Skin epidermis (tissue), 12 donors: ENCODE data around the gene SCAANT1.

ENCODE experiments used
- H3K27ac ChIP-seq, 21 experiments: fragments of 200-600 bp; sonication (generic) in 11 of 21; one replicate each; pipeline ENCODE4 v1.5.0; 2020; ENCODE audit warnings: mild to moderate bottlenecking in 3 of 21, inconsistent platforms in 2 of 21, moderate library complexity in 2 of 21
- H3K4me3 ChIP-seq, 7 experiments: fragments of 200-600 bp; sonication (generic) in 2 of 7; one replicate each; pipeline ENCODE4 v1.5.0; 2020; ENCODE audit warnings: inconsistent platforms in 2 of 7, mild to moderate bottlenecking in 2 of 7, moderate library complexity in 1 of 7

The SCAANT1 gene

DNA sequence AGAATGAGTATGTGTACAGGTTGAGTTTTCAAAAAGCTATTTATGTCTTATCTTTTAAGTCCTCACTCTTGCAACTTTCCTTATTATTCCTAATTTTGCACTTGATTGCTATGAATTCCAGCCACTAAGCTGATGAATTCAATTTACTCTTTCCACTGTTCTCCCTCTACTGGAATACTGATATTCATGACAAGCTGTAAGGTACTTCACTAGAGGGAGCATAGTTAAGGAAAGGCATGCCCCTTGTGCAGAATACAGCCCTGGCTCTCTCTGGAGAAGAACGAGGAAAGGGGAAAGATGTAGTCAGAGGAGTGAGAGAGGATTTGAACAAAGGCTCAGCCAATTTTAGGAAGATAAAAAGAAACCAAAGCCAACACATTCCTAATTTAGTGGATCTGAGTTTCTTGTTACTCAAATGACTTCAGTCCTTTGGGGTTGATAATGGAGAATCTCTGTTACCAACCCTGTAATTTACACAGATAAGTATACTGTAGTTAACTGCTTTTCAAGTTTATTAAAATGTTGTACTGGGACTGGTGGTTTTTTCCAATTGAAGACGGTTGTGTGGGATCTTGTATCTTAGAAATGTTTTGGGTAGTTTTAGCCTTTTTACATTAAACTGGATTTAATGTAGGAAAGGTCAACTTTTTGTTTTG lies 4.0 kb downstream of the SCAANT1 start:
- H3K27ac ChIP-seq, result peak overlapping the region in 1 of 21 experiments; percentile 5

DNA sequence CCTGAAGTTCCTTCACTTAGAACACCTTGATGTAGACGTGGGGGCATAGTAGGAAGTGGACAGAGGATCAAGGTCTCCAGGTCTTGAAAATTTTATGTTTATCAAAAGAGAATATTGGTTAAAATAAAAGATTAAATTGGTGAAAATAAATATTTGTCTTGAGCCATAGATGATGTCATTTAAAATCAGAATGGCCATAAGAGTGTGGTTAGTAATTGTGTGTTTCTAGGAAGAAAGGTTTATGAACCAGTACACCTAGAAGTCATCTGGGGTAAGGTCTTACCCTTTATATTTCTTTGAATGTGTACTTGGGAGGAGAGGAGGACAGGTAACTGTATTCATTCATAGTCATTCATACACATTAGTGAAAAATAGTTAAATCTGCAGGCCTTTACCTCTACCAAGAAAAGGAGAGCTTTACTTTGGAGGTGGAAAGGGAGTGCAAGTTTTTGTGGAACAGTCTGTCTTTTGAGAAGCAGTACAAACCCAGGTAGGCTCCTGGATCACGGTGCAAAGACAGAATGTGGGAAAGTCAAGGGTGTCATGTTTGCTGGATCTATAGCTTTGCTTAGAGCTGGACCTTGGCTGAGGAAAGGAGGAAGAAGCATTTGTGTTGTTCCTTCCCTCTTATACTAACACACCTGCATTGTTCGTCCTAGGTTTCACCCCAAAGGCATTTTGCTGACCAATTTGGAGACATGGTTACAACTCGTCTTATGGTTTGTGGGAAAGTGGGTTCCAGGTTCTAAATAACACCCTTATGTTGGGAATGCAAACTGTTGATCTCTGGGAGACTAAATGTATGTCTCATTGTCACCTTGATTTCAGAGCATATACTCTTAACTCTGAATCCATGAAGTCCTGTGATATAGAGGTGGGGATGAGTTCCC lies 6.2 kb downstream of the SCAANT1 start:
- H3K4me3 ChIP-seq, result no peak overlapping the region
- no peak overlapping the region for H3K27ac ChIP-seq

More for the DNA sequence above, 4.0 kb downstream of the SCAANT1 start:
- H3K4me3 ChIP-seq, result no peak overlapping the region

DNA sequence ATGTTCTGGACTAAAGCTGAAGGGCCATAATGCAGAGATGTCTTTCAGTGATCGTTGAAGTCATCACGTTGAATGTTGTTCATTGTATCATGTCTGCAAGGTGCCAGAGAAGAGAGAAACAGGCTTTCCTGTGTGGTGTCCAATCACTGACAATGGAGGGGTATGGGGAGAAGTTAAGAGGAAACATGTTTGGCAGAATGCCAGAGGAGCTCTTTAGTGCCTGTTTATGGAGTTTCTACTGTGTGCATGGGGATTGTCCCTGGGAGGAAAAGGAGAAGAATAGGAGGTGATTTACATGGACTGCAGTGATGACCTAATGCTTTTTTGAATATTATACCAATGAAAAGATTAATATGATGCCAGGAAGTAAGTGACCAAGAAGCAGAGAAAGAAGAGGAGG lies 11.7 kb downstream of the SCAANT1 start:
- Histone ChIP-seq H3K4me3 (no peak overlapping the region), H3K27ac (no peak overlapping the region)

DNA sequence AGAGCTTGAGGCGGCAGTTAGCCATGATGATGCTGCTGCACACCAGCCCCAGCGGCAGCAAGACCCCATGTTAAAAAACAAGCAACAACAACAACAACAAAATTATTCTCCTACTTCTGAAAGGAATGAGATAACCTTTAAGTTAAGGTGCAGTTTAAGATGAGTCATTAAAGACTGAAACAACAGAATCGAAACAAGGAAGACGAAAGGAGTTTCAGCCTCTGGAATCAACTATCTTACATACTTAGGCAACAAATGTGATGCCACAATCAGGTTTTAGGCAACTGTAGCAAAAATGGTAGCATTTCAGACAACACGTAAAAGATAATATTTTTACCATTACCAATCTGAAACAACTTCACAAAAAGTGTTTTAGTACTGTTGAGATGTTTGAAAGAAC lies 12.2 kb downstream of the SCAANT1 start:
- no peak overlapping the region for H3K4me3 ChIP-seq
- H3K27ac ChIP-seq, result no peak overlapping the region

DNA sequence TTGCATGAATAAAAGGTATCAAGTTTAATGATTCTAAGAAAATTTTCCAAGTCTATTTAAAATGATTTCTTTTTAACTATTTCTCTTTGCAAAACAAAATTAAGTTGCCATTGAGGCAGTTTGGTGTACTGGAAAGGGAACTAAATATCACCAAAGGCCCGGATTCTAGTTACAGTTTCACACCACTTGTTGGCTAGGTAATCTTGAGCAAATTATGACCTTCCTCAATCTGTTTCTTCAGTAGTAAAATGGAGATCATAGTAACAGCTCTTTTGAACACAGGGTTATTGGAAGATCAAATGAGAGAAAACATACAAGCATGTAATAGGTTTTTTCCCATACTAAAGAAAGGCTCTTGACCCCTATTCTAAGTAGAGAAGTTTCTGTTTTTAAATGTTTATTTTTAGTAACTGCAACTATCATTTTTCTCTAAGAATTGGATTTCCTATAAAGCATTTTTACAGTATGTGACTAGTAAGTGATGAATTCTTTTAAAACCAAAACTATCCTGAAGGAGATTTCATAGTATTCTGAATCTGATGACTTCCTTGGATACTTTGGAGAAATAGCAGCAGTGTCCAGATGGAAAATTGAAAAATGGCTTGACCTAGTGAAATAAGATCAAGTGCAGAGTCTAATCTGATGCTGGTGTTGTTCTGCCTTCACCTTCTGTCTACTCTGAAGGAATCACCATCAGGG lies 15.7 kb downstream of the SCAANT1 start:
- H3K4me3 ChIP-seq, result no peak overlapping the region
- H3K27ac ChIP-seq, result peak overlapping the region in 2 of 21 experiments; percentile 4 to 21

DNA sequence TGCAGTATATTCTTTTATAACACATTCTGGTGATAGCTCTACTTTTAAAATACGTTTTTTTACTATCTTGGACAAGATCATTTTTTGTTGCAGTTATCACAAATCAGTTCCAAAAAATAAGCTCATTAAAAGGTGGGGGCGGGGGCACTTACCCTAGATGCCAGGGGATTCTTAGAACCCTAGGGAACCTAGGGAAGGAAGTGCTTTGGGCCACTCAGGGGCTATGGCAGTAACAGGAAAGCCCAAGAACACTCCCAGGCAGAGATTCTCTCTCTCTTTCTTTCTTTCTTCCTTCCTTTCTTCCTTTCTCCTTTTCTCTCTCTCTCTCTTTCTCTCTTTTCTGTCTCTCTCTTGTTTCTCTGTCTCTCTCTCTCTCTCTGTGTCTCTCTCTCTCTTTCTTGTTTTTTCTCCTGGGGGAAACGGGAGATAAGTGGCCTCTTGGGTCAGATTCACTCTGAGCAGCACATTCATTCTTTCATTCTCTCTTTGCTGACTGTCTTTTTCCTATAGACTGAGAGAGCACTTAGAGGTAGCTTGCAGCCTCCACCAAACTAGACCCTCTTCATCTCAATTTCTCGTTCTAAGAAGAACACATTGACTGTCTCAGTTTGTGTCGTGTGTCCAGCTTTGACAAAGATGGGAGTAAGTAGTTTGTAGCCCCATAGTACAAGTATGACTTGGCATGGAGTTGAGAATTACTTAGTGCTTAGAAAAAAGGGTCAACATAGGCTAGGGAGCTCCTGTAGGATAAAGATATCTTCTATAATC lies 16.6 kb downstream of the SCAANT1 start:
- no peak overlapping the region for H3K4me3 ChIP-seq
- H3K27ac ChIP-seq, result peak overlapping the region in 1 of 21 experiments; percentile 21

DNA sequence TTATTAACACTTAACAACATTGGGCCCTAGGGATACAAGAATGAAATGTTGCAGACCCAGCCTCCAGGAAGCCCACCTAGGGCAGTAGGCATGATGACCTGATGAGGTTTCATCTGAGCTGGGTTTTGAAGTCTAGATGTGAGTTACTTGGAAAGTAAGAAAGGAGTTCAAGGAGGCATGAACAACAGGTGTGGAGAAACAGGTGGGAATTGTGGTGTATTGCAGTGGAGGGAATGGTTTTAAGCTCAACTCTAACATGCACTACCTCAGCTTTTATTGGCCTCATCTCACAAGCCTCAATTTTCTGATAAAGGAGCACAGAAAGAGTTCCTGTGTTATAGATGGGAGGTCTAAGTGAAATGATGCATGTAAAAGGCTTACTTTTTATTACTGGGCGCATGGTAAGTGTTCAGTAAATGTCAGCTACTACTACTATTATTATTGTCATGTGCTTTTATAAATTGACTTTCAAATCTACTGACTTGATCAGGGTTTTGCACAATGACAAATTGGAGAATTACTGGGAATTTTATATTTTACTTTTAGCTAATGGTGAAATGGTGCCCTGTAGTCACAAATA lies 19.3 kb downstream of the SCAANT1 start:
- Histone ChIP-seq H3K4me3 (no peak overlapping the region), H3K27ac (no peak overlapping the region)

DNA sequence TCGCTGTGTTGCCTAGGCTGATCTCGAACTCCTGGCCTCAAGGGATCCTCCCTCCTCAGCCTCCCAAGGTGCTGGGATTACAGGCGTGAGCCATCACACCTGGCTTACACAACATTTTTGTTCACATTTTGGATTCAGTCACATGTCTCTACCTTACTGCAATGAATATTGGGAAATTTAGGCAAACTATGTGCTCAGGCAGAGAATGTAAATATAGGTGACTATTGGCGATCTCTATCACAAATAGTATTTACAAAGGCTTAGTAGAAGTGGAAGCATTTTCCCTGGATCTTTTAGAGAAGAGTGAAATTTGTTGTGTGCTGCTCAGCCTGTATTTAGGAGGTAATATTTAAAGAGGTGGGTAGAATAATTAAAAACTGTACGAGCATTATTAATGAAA lies 20.7 kb downstream of the SCAANT1 start:
- no peak overlapping the region for H3K4me3 ChIP-seq
- H3K27ac ChIP-seq, result no peak overlapping the region

DNA sequence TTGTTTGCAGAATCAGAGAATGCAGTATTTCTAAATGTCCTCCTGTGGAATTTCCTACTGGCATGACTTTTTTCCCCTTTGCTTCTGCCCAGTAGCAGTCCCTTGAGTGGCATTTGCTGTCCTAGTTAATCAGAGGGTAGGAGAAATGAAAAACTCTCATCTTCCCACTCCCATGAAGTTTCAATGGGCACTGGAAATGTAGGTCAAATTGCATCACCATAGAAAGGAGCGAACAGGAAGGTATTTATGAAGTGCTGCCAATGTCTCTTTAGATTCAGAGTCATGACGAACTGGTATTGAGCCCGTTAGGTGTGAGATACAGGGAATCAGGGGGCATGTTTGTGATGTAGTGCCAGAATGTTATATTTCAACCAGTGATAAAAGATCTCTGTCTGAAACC lies 25.3 kb downstream of the SCAANT1 start:
- H3K27ac ChIP-seq, result no peak overlapping the region
- H3K4me3 ChIP-seq, result no peak overlapping the region

DNA sequence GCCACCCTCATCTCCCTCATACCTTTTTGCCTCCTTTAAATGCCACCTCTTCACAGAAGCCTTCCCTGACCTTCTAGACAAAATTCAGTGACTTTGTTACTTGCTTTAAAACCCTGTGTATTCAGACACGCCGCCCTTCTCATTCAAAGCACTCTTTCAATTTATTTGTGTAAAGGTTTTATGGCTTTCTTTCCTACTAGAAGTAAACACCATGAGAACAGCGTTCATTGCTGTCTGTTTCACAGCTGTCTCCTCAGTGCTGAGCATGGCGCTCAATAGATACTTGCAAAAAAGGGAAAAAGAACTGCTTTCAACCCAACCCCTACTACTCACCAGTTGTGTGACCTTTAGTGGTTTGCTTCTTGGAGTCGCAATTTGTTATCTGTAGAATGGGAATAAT lies 31.5 kb downstream of the SCAANT1 start:
- Histone ChIP-seq H3K4me3 (no peak overlapping the region), H3K27ac (no peak overlapping the region)

DNA sequence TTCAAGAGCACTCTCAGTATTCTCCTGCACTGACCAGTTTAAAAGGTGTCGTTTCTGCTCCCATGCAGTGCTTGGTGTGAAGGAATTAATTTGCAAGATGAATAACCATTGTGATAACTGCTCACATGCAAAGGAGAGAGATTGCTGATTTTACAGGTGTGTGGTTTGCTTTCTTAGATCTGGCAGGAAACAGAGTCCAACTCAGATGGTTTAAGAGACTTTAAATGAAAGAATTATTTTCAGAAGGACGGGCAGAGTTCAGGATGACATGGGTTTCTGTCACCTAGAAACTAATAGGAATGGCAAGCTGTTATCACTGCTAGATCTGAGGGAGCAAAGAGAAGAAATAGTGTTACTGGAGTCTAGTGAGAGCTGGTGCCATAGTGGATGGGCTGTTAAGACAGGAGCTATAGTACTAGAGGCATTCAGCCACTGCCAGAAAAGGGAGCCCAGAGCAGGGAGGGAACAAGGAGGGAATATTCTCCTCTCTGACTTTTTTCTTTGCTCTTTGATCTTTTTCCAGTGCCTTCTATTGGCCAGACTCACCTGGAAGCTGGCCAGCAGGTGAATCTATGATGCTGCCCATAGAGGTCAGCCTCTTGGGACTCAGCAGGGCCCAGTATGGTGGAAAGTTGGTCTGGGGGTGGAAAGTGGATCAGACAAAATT lies 33.7 kb downstream of the SCAANT1 start:
- no peak overlapping the region for H3K27ac ChIP-seq
- no peak overlapping the region for H3K4me3 ChIP-seq

DNA sequence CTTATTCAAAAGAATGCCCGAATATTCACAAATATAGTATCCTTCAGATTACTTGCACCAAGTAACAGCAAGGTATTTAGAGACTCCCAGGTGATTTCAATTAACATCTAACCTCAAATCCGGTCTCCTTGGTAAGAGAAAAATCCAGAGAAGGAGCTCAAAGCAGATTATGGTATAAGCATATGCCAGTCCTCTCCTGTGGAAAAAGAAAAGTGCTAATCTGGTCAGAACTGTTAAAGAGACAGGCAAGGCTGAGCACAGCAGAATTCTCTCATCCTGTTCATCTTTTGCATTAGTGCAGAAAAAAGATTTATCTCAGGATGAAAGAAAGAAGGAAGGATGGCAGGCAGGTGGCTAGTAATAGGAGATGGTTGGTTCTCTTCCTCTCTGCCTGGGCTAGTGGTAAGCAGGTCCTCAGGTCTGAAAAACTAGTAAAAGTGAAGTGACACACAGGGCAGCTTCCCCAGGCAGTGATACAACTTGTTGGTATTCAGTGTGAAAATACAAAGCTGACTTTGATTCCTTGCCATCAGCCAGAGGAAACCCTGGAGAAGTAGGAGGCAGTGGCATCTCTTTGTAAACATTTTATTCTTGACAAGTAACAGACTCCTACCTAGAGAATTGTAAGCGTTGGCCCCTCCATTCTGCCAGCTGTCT lies 34.3 kb downstream of the SCAANT1 start:
- Histone ChIP-seq H3K27ac (no peak overlapping the region), H3K4me3 (no peak overlapping the region)

DNA sequence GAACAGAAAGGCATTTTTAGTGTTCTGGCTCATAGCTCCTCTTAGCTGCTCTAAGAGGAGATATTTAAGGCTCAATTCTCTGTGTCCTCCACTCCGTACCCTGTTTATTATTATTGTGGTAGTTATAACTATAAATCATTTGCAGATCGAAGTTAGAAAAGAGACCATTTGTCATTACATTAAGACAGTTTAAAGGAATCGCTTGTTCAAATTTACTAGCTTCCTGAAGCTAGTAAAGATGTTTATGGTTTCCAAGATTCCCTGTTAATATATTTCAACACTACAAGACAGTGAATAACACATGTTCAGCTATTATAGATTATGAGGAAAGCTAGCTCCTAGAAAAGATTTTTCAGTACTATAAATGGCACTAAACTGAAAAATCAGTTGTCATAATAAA lies 35.9 kb downstream of the SCAANT1 start:
- no peak overlapping the region for H3K27ac ChIP-seq
- H3K4me3 ChIP-seq, result no peak overlapping the region

DNA sequence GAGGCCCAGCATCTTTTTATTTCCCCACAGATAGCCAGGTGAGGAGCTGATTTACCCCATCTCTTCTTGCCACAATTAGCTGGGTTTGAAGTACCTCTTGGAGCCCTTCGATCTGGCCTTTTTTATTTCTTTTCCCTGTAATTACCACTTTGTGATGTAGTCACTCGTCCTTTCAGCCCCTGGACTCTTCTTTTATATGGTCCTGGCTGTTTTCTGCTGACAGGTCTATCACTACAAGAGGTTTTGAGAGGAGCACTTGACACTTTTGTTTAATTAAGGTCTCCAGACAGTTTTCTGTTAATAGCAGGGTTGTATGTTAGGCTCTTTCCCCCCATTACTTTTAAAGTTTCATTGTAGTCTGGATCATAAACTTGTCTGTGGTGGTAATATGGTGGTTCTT lies 36.7 kb downstream of the SCAANT1 start:
- H3K4me3 ChIP-seq, result no peak overlapping the region
- H3K27ac ChIP-seq, result no peak overlapping the region

DNA sequence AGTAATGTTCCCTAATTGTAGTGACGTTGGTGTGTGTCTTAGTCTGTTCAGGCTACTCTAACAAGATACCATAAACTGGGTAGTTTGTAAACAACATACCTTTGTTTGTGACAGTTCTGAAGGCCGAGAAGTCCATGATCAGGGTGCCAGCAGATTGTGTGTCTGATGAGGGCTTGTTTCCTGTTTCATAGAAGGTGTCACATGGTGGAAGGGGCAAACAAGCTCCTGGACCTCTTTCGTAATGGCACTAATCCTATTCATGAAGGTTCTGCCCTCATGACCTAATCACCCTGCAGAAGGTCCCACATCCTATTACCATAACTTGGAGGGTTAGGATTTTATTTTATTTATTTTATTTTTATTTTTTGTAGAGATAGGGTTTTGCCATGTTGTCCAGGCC lies 37.4 kb downstream of the SCAANT1 start:
- no peak overlapping the region for H3K27ac ChIP-seq
- no peak overlapping the region for H3K4me3 ChIP-seq

DNA sequence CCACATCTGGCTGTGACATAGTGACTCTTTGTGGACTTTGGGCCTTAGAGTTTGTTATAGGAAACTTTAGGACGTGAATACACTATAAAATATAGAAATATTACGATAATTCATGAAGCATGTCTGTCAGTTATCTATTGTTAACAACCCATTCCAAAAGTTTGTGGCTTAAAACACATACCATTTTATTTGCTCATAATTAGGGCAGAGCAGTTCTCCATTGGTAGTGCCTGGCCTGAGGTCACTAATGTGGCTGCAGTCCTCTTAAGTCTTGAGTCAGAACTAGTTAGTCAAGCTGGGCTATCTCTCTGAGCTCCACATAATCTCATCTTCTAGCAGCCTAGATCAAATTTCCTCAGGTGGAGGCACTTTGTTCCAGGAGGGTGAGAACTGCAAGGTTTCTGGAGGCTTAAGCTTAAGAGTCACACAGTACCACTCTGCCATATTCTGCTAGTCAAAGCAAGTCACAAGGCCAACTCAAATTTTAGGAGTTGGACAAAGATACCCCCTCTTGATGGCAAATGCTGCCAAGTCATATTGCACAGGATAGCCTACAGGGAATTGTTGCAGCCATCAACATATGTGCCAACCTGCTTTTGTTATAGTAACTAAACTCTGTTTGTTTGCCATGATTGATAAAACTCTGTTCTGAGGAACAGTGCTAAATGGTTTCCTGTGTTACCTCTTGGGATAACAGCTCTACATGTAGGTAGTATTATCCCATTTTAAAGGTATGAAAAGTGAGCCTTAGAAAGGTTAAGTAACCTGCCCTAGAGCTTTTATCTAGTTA lies 39.9 kb downstream of the SCAANT1 start:
- Histone ChIP-seq H3K4me3 (no peak overlapping the region), H3K27ac (no peak overlapping the region)

DNA sequence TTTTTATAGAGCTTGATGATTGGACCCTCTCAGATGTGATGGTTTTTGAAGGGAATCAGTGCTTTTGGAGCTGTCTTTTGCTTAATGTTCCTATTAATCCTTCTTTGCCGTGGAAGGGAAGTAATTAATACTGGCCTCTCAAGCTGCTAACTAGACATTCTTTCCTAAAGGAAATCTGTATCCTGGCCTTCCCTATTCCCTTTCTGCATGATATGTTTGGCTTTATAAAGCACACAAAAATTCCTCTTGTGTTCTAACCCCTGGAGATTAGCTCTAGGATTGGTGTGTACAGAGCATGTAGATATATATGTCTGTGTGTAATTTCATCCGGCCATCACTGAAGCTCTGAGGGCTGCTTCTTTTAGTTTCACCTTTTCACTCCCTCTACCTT lies 41.6 kb downstream of the SCAANT1 start:
- Histone ChIP-seq H3K4me3 (no peak overlapping the region), H3K27ac (no peak overlapping the region)
